Lung microvascular endothelial cell (primary cell): ENCODE measurements around the gene SIT1. TPM values are rescaled to one million over a fixed set of nuclear protein-coding genes. Genes with fewer than 3 reads are reported as not detected.

Experiments
- DNase-seq, 2 donors: peaks; one replicate each; pipeline versions ENCODE4 v3.0.0 to v3.0.0-alpha.2; 2010; ENCODE audit warnings: low read depth in 2 of 2
- total RNA-seq: library from RNA; depleted of rRNA; stranded (reverse); fragments of >200 nt; gene quantifications from 2 replicates; pipeline ENCODE4 v1.2.1, GENCODE V29; 2014

Gene SIT1, protein sequence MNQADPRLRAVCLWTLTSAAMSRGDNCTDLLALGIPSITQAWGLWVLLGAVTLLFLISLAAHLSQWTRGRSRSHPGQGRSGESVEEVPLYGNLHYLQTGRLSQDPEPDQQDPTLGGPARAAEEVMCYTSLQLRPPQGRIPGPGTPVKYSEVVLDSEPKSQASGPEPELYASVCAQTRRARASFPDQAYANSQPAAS
- total RNA-seq, result not detected in 2 replicates

GRCh38 chr9:35650341-35651158 lies at the start of gene SIT1:
SIT1 (minus strand) TSS chr9:35650931; CDS start chr9:35650853, 78 bp downstream.
- no peak for DNase-seq

DNA sequence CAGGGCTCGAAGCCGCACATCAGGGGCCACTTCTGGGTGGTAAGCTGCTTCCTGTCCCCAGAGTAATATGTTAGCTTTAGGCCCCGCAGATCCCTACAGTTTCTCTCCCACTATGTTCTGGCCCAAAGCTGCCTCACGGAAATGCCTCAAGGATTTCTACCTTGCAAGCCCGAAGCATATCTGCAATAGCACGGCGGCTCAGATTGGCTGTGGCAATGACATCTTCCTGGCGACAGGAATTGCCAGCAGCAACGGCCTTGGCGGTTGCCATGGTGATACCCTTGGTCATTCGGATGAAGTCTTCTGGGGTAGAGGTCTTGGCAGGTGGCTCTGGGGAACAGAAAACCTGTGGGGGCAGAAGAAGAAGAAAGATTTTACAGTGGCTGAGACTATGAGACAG lies 49.3 kb upstream of the SIT1 start:
- DNase-seq, result no peak

DNA sequence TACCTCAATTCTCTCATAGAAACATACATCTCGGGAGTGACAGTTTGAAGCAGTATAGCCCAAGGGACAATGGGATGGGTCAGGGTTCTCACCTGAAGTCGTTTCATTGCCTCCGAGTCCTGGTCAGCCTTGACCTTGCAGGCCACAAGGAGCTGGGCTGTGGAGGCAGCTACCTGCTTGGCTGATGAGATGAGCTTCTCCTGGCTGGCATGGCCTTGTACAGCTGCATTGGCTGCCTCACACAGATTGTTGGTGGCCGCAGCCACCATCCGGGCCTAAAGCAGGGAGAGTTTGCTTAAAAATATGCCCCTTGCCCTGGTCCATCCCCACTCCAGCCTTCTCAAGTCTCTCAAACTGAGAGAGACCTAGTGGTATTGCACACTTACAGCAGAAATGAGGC lies 47.5 kb upstream of the SIT1 start:
- DNase-seq, result no peak

DNA sequence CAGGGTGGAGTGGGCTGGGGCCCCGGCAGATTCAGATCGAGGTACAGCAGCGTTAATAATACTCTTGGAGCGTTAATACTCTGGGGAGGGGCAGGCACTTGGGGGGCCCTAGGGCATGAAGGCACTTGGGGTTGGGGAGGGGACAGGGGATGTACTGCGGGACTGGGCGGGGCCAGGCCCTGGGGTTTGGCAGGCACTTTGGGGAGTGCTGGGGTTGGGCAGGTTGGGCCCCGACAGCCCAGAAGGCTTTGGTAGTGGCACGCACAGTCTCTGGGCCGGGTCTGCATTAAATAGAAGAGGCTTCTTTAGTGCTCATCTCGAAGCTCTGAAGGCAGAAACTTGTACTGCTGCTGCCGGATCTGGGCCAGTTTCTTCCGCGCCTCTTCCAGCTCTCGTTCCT lies 46.8 kb upstream of the SIT1 start:
- no peak for DNase-seq

DNA sequence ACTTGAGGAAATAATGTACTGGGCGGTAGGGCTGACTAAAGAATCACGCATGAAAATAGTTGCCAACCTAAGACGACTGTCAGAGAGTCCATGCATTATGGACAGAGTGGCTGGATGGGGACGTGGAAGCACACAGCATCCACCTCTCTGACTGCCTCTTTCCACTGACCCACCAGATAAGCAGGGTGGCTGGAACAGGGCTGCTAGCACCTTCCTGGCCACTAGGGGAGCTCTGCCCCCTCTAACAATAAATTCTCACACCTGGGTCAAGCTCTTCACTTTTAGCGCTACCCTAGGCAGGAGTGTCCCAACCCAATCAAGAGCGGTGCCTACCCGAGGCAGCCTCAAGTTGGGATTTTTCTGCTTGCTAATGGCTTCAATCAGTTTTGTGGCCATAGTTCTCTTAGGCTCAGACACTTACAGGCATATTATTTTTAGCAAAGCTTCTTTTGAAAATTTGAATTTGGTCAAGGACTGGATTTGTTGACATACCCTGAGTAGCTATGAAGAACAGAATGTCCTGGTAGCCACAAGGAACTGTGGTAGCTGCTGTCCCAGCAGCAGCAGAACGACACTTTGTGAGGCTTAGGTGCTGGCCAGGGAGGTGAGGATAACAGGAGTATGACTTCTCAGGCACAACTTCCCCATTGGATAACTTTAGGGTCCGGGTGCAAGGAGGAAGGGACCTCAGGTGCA lies 45.9 kb upstream of the SIT1 start:
- peak; percentile 57 to 75 for DNase-seq

- DNase-seq, result no peak
Observed at GRCh38 chr9:35695943-35696401, 45.2 kb upstream of the SIT1 start.

DNA sequence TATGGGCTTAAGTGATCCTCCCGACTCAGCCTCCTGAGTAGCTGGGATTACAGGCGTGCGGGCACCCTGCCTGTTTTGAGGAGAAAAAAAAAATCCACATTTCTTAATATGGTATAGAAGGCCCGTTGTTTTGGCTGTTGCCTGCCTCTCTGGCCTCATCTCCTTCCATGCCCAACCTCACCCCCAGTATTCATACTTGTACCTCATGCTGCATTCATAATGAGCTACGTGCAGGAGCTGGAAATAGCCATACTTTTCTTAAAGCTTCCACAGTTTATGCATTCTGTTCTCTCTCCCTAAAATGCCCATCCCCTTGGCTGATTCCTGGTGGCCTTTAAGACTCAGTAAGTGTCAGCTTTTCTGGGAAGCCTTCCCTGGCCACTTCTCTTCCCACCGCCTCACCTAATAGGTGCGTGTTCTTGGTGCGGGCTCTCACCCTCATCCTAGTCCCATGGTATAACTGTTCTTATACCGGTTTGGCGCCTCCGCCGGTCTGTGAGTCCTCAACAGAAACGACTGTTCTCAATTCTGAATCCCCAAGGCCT lies 41.1 kb upstream of the SIT1 start:
- DNase-seq, result no peak

- no peak for DNase-seq
Observed at GRCh38 chr9:35691334-35691650, 40.6 kb upstream of the SIT1 start.

GRCh38 chr9:35690614-35691333 lies 40.0 kb upstream of the SIT1 start:
- peak; percentile 71 to 73 for DNase-seq

GRCh38 chr9:35690294-35690613 lies 39.5 kb upstream of the SIT1 start:
- DNase-seq, result no peak

GRCh38 chr9:35689542-35690293 lies 39.0 kb upstream of the SIT1 start, which contains the start of gene TPM2:
TPM2 (minus strand) TSS chr9:35689925; CDS start chr9:35689817, 108 bp downstream.
- DNase-seq, result peak; percentile 18 to 46

DNA sequence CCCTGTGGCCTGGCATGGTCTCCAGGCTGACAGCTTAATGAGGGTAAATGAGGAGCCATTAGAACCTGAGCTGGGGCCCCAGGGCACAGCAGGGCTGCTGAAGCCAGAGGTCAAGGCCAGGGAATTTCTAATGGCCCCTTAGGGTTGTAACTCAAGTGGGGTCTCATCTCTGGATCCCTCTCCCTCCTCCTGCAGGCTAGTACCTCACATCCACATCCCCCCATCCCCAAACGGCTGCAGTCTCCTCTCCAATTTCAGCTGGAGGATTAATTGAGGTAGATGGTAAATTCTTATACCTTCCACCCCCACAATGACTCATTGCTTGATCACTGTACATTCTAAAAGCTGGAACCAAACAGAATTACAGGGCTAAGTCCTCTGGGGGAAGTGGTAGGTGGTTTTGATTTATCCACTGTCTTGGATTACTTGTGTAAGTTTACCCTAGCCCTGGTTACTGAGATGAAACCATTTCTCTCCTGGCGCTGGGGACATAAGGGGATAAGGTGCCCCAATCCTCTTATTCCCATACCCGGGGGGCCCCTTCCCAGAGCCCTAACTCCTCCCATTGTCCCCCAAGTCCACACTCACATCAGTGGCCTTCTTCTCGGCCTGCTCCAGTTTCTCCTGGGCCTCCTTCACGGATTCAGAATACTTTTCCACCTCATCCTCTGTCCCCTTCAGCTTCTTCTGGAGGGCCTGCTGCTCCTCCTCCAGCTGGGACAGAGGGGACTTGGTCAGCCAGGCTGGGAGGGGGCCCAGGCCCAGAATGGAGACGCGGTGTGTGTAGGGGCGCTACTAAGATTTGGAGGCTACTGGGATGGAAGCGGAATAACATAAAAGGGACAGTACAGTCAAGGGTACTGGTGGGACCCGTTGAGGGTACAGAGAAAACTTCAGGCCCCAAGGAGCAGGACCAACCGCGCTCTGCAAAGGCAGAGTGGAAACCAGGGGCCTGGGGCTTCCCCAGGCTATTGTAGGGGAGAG lies 38.1 kb upstream of the SIT1 start:
- peak in 1 of 2 donors; percentile 61 for DNase-seq

GRCh38 chr9:35687972-35688557 lies 37.3 kb upstream of the SIT1 start:
- DNase-seq, result no peak

GRCh38 chr9:35687306-35687705 lies 36.6 kb upstream of the SIT1 start:
- no peak for DNase-seq

- DNase-seq, result no peak
Observed at GRCh38 chr9:35686222-35687203, 35.8 kb upstream of the SIT1 start.

- no peak for DNase-seq
Observed at GRCh38 chr9:35685506-35685905, 34.8 kb upstream of the SIT1 start.

DNA sequence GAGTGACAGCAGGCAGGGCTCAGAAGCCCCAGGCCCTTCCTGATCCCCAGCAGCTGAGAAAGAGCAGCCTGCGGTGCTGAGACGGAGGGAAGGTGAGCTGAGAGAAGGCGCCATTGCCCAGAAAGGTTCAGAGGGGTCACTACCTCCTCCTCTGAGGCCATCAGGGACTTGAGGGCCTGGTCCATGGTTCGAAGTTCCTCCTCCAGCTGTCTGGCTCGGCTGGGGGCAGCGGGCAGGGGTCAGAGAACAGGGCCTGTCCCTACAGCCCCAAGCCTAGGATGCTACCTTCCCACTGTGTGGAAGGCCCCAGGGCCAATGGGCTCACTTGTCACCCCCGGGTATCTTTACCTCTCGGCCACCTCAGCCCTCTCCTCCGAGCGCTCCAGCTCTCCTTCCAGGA lies 34.2 kb upstream of the SIT1 start:
- DNase-seq, result no peak

- no peak for DNase-seq
Observed at GRCh38 chr9:35683323-35683722, 32.6 kb upstream of the SIT1 start.
